ENCODE measurements around the gene UBQLN3. TPM values are rescaled to one million over a fixed set of nuclear protein-coding genes. Genes with fewer than 3 reads are reported as not detected.

UBQLN3 gene
- polyA plus RNA-seq, 5 donors = not detected

- DNase-seq = no peak
Measured at GRCh38 chr11:5505363-5506048, 4.3 kb downstream of the UBQLN3 start.

DNA sequence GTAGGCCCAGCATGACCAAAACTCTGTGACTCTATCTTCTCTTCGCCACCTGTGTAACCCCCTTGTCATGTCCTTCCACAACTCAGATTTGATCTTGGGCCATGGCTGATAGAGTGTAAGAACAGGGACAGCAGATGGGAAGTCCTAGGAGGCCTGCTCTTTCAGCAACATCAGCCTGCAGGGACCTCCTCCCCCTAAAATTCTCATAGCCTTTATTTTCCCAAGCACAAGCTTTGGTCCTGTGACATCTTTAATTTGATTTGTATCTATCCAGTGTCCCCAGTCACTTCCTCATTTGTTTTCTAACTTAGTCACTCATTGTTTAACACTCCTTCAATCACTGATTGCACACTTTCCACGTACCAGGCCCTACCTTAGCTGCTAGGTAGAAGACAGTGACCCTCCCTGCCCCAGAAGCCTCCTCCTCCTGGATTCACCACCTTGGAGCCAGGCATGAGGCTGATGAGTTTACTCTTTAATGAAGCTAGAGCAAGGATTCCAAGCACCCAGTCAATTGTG, 5.3 kb downstream of the UBQLN3 start:
- no peak for DNase-seq

DNA sequence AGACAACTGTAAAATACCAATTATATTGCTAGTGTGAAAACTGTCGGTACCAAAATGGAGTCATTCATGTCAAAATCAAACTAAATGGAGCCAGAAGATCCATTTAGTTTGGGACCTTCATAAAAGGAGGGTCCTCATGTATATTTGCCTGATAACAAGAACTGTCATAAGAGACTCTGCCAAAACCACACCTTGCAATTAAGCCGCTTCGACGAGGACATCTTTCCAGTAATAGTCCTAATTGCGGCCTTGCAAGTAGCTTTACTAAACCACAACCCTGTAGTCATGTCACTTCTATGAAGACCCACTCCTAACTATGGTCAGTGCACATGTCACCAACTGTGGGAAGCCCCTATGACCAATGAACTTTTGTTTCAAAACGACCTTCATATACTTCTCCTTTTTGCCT, 9.4 kb downstream of the UBQLN3 start:
- DNase-seq = no peak

DNA sequence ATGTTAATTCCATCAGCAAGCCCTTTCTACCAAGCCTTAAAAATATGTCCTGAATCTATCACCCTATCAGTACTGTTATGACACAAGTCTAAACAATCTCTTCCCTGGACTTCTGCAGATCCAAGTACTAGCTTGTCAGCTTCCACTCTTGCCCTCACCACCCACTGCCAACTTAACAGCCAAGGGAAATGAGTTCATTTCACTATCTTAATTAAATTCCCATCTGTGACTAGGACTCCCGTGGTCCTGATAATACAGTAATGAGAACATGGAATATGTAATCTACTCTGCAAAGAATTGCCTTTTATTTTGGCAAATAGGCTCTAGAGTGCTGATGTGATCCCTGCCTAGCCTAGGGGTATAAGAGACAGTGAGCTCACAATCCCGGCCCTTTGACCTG, 10.1 kb downstream of the UBQLN3 start:
- DNase-seq = no peak

- DNase-seq = no peak
Measured at GRCh38 chr11:5489576-5490357, 20.0 kb downstream of the UBQLN3 start.

DNA sequence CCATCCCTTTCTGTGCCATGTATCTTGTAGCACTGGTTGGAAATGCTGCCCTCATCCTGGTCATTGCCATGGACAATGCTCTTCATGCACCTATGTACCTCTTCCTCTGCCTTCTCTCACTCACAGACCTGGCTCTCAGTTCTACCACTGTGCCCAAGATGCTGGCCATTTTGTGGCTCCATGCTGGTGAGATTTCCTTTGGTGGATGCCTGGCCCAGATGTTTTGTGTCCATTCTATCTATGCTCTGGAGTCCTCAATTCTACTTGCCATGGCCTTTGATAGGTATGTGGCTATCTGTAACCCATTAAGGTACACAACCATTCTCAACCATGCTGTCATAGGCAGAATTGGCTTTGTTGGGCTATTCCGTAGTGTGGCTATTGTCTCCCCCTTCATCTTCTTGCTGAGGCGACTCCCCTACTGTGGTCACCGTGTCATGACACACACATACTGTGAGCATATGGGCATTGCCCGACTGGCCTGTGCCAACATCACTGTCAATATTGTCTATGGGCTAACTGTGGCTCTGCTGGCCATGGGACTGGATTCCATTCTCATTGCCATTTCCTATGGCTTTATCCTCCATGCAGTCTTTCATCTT, 20.9 kb downstream of the UBQLN3 start:
- no peak for DNase-seq

- DNase-seq = no peak
Measured at GRCh38 chr11:5488385-5488784, 21.4 kb downstream of the UBQLN3 start, which contains the start of gene OR52D1. TSS of gene OR52D1 (plus strand) at chr11:5488685. CDS start at chr11:5488707, 22 bp downstream.

DNA sequence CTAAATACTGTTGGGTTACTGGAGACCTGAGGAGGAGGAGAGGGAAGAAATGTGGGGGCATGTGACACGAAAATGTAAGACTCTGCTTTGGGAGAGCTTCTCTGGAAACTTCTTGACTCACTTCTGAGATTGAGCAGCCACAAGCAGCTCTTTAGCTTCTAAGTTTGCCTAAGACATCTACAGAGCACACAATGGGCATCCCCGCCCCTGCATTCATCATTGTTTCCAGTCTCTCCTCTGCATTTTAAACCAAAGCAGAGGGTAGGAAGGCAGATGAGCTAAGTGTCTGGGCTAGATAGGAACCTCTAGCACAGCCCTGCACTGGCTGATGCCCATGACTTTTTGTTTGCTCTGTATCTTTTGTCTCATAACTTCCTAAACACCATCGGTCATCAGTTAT, 23.3 kb downstream of the UBQLN3 start:
- DNase-seq = no peak

GRCh38 chr11:5486003-5486402, 23.8 kb downstream of the UBQLN3 start:
- DNase-seq = no peak

- DNase-seq = peak in 1 of 2 donors; percentile 20
Measured at GRCh38 chr11:5476186-5476819, 33.5 kb downstream of the UBQLN3 start.

DNA sequence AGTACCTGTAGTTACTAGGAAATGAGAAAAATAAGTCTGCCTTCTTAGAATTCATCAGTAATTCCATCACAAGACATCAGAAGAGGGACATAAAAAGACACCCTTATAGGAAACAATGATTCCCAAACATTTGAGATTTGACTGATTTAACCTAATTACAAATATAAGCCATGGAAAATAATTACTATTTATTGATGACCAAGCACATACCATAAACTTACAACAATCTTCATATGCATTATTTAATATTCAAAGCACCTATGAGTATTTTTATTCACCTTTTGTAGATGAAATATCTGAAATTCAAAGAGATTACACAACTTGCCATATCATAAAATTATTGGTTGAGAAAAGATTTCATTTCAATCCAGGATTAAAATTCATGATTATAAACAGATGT, 35.8 kb downstream of the UBQLN3 start:
- DNase-seq = no peak

DNA sequence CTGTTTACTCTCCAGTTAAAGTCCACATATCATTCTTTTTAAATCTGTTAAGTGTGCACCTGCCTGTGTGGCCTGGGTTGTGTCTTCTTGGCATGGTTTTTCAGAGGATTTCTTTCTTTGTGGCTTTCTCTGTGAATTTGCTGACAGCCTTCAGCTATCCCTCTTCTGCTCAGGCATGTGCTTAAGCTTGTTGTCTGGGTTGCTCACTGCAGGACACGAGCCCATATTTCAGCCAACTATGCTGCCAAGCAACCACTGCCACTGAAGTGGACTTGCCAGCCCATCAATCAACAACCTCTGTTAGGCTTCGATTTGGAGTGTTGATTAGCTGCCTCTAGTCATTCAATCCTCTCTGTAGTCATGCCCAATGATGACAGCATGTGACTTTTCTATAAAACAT, 42.2 kb downstream of the UBQLN3 start:
- peak in 1 of 2 donors; percentile 1 for DNase-seq

DNA sequence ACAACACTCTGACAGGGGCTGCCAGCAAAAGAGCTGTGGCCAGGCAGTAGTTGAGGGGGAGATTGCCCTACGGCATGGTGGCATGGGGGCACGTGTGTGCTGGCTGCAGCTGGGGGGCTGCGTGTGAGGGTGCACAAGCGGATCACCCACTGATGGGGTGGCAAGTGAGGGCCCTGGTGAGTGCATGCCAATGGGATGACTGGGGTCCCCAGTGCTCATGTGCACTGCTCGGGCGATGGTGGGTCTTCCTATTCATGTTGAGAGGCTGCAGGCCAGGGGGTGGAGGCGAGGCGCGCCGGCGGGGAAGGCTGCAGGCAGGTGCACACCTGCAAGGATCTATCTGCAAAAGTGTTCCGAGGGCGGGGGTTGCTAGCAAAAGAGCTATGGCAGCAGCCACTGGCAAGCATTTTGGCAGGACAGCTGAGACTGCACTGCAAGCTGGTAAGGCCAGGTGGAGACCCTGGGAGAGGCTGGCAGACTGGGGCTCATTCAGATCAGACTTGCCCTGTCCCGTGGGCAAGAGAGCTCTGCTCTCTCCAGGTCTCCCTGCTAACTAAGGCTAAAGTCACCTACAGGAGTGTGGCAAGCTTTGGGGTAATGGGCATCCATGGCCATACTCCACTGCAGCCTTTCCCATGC, 48.7 kb downstream of the UBQLN3 start:
- no peak for DNase-seq

Other genes with a start within 250 kb of the UBQLN3 start
- 10 to 100 TPM in 3 of 5 donors, 1 to 10 TPM in 2; 6.2 to 50.3 (median 10.6) TPM for gene HBE1, start 240.0 kb downstream of the UBQLN3 start, polyA plus RNA-seq (ENCODE audit: insufficient read depth in 1 of 5, insufficient read length in 5 of 5, low replicate concordance in 1 of 5)
- gene OR51B4, start 208.0 kb downstream of the UBQLN3 start, polyA plus RNA-seq (ENCODE audit: insufficient read depth in 1 of 5, insufficient read length in 5 of 5, low replicate concordance in 1 of 5) = under 1 TPM; 0.18 to 0.72 (median 0.38) TPM
- under 1 TPM in 2 of 5 donors, not detected in 3; 0.16 to 0.32 TPM for gene OR51B2, start 185.7 kb downstream of the UBQLN3 start, polyA plus RNA-seq (ENCODE audit: insufficient read depth in 1 of 5, insufficient read length in 5 of 5, low replicate concordance in 1 of 5)
- gene OR51B5, start 166.4 kb downstream of the UBQLN3 start, polyA plus RNA-seq (ENCODE audit: insufficient read depth in 1 of 5, insufficient read length in 5 of 5, low replicate concordance in 1 of 5) = 1 to 10 TPM in 1 of 5 donors, under 1 TPM in 4; 0.27 to 1.3 (median 0.53) TPM
- under 1 TPM in 1 of 5 donors, not detected in 4; 0.16 TPM for gene OR51B6, start 158.4 kb downstream of the UBQLN3 start, polyA plus RNA-seq (ENCODE audit: insufficient read depth in 1 of 5, insufficient read length in 5 of 5, low replicate concordance in 1 of 5)
- gene OR51M1, start 126.1 kb downstream of the UBQLN3 start, polyA plus RNA-seq (ENCODE audit: insufficient read depth in 1 of 5, insufficient read length in 5 of 5, low replicate concordance in 1 of 5) = under 1 TPM in 4 of 5 donors, not detected in 1; 0.06 to 0.13 (median 0.10) TPM
- not detected for gene OR51Q1, start 87.8 kb downstream of the UBQLN3 start, polyA plus RNA-seq (ENCODE audit: insufficient read depth in 1 of 5, insufficient read length in 5 of 5, low replicate concordance in 1 of 5)
- gene OR51I1, start 68.4 kb downstream of the UBQLN3 start, polyA plus RNA-seq (ENCODE audit: insufficient read depth in 1 of 5, insufficient read length in 5 of 5, low replicate concordance in 1 of 5) = not detected
- not detected for gene OR51I2, start 60.6 kb downstream of the UBQLN3 start, polyA plus RNA-seq (ENCODE audit: insufficient read depth in 1 of 5, insufficient read length in 5 of 5, low replicate concordance in 1 of 5)
- under 1 TPM in 1 of 5 donors, not detected in 4; 0.10 TPM for gene OR52D1, start 21.3 kb downstream of the UBQLN3 start, polyA plus RNA-seq (ENCODE audit: insufficient read depth in 1 of 5, insufficient read length in 5 of 5, low replicate concordance in 1 of 5)
- gene UBQLNL, start 6.7 kb upstream of the UBQLN3 start, polyA plus RNA-seq (ENCODE audit: insufficient read depth in 1 of 5, insufficient read length in 5 of 5, low replicate concordance in 1 of 5) = 1 to 10 TPM; 1.5 to 2.0 (median 1.7) TPM
- gene OR52H1, start 38.6 kb upstream of the UBQLN3 start, polyA plus RNA-seq (ENCODE audit: insufficient read depth in 1 of 5, insufficient read length in 5 of 5, low replicate concordance in 1 of 5) = under 1 TPM in 2 of 5 donors, not detected in 3; 0.17 to 0.18 TPM
- under 1 TPM in 4 of 5 donors, not detected in 1; 0.11 to 0.44 (median 0.34) TPM for gene OR52B6, start 70.9 kb upstream of the UBQLN3 start, polyA plus RNA-seq (ENCODE audit: insufficient read depth in 1 of 5, insufficient read length in 5 of 5, low replicate concordance in 1 of 5)
- gene TRIM6, start 86.7 kb upstream of the UBQLN3 start, polyA plus RNA-seq (ENCODE audit: insufficient read depth in 1 of 5, insufficient read length in 5 of 5, low replicate concordance in 1 of 5) = 1 to 10 TPM; 4.7 to 7.5 (median 7.1) TPM
- gene TRIM34, start 115.0 kb upstream of the UBQLN3 start, polyA plus RNA-seq (ENCODE audit: insufficient read depth in 1 of 5, insufficient read length in 5 of 5, low replicate concordance in 1 of 5) = 10 to 100 TPM; 15.6 to 28.6 (median 23.9) TPM
- gene TRIM5, start 175.1 kb upstream of the UBQLN3 start, polyA plus RNA-seq (ENCODE audit: insufficient read depth in 1 of 5, insufficient read length in 5 of 5, low replicate concordance in 1 of 5) = 10 to 100 TPM; 45.7 to 67.7 (median 62.4) TPM
- 10 to 100 TPM; 19.7 to 38.0 (median 26.7) TPM for gene TRIM22, start 179.8 kb upstream of the UBQLN3 start, polyA plus RNA-seq (ENCODE audit: insufficient read depth in 1 of 5, insufficient read length in 5 of 5, low replicate concordance in 1 of 5)
- under 1 TPM in 1 of 5 donors, not detected in 4; 0.12 TPM for gene OR56B1, start 226.5 kb upstream of the UBQLN3 start, polyA plus RNA-seq (ENCODE audit: insufficient read depth in 1 of 5, insufficient read length in 5 of 5, low replicate concordance in 1 of 5)
- gene OR52N4, start 244.3 kb upstream of the UBQLN3 start, polyA plus RNA-seq (ENCODE audit: insufficient read depth in 1 of 5, insufficient read length in 5 of 5, low replicate concordance in 1 of 5) = under 1 TPM in 1 of 5 donors, not detected in 4; 0.19 TPM

All from right lung (tissue), 5 donors.